ENCODE data around the gene CCDC88C.

The CCDC88C gene

DNA sequence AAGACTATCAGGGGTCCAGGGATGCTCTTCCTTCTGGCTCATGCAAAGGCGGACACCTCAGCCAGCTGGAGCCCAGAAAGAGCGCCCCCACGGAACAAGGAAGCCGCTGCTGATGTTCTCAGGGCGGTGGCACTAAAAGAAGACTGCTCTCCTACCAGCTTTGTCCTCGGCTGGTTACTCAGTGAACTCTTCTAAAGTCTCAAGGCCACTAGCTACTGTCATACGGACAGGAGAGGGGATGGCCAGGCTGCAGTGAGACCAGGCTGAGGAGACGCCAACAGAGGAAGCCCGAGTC is 59.6 kb downstream of the CCDC88C start:
- no peak for DNase-seq (ENCODE audit: extremely low read depth, low read depth)
- no peak overlapping the region for H3K4me3 ChIP-seq (replicated peaks; ENCODE audit: low read depth, low read length)
- TF ChIP-seq, protein P1, sequence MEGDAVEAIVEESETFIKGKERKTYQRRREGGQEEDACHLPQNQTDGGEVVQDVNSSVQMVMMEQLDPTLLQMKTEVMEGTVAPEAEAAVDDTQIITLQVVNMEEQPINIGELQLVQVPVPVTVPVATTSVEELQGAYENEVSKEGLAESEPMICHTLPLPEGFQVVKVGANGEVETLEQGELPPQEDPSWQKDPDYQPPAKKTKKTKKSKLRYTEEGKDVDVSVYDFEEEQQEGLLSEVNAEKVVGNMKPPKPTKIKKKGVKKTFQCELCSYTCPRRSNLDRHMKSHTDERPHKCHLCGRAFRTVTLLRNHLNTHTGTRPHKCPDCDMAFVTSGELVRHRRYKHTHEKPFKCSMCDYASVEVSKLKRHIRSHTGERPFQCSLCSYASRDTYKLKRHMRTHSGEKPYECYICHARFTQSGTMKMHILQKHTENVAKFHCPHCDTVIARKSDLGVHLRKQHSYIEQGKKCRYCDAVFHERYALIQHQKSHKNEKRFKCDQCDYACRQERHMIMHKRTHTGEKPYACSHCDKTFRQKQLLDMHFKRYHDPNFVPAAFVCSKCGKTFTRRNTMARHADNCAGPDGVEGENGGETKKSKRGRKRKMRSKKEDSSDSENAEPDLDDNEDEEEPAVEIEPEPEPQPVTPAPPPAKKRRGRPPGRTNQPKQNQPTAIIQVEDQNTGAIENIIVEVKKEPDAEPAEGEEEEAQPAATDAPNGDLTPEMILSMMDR (IDR thresholded peaks at IDR 0.05; ENCODE audit: low read depth, low read length, missing control alignments), result no peak

DNA sequence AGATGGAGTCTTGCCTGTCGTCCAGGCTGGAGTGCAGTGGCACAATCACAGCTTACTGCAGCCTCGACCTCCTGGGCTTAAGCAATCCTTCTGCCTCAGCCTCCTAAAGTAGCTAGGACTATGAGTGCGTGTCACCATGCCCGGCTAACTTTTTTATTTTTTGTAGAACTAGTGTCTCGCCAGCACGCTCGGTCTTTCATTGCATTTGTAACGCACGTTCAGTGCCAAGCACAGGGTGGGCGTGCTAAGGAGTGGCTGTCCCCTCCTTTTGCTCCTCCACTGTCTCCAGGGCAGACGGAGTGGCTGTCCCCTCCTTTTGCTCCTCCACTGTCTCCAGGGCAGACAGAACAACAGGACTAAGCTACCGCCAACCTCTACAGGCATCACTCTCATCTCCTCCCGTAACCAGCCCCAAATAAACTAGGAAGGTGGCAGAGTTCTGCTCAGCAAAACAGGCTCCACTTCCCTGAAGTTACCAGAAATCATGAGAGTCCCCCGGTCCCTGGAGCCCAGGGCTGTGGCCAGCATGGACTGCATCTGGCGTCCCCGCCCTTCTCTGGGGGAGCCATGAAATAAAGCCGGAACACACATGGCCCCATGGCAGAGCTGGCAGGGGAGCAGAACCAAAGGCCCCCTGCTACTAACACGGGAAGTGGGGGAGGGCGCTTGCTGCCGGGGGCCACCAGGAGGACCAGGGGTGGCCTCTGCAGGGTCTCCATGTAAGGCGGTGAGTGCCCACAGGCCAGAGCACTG is 60.2 kb downstream of the CCDC88C start:
- no peak for DNase-seq (ENCODE audit: extremely low read depth, low read depth)
- no peak overlapping the region for H3K4me3 ChIP-seq (replicated peaks; ENCODE audit: low read depth, low read length)
- TF ChIP-seq, protein P1 (IDR thresholded peaks at IDR 0.05; ENCODE audit: low read depth, low read length, missing control alignments), result no peak

DNA sequence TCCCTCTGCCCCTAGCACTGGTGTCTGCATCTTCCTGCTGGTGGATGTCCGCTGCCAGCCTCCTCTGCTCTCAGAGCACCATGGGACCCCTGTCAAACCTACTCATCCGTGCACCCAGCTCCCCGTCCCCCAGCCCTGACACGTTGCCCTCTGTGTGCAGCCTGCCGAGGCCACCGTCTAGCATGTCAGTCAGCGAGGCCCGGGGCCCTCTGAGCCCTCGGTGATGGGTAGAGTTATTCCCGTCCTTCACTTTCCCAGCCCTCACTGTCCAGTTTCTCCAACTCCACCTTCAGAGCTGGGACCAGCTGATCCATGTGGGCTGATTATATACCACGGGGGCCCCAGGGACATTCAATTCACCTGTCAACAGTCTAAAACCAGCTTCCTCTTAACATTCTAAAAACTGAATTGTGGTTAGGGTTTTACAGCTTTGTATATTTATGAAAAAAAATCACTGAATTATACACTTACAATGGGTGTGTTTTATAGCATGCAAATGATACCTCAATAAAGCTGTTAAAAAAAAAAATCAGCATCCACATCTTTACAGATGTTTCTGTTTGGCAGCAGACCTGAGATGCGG is 61.3 kb downstream of the CCDC88C start:
- H3K4me3 ChIP-seq (replicated peaks; ENCODE audit: low read depth, low read length), result no peak overlapping the region
- TF ChIP-seq, protein P1 (IDR thresholded peaks at IDR 0.05; ENCODE audit: low read depth, low read length, missing control alignments), result no peak

DNA sequence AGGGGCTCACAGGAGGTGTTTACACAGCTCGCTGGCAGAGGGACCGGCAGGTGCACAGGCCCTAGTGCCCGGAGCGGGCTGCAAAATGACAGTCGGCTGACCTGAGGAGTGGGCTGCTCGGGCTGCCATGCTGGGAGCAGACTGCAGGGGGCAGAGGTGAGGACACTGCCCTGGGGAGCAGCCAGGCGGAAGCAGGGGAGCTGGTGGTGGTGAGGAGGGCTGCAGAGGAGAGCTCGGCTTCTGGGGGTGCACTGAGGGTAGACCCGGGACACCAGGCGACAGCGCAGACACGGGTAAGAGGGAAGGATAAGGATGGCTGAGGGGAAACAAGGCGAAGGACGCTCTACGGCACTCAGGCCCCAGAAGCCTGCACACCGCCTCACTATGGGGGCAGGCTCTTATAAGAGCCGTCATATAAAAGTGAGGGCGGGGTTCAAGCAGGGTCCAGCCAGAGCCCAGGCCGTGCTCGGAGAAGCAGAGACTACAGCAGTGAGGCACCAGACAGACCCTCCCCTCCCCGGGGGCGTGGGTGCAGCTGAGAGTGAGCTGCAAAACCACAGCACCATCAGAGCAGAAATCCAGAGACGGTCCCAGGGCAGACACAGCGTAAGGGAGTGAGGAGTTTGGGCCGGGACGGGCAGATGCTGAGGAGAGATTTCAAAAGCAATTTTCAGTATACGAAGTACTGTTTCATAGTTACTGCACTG is 62.5 kb downstream of the CCDC88C start:
- no peak overlapping the region for H3K4me3 ChIP-seq (replicated peaks; ENCODE audit: low read depth, low read length)
- DNase-seq (ENCODE audit: extremely low read depth, low read depth), result no peak
- TF ChIP-seq, protein P1 (IDR thresholded peaks at IDR 0.05; ENCODE audit: low read depth, low read length, missing control alignments), result peak; percentile 37

More for the DNA sequence above, 61.3 kb downstream of the CCDC88C start:
- DNase-seq (ENCODE audit: extremely low read depth, low read depth), result no peak

DNA sequence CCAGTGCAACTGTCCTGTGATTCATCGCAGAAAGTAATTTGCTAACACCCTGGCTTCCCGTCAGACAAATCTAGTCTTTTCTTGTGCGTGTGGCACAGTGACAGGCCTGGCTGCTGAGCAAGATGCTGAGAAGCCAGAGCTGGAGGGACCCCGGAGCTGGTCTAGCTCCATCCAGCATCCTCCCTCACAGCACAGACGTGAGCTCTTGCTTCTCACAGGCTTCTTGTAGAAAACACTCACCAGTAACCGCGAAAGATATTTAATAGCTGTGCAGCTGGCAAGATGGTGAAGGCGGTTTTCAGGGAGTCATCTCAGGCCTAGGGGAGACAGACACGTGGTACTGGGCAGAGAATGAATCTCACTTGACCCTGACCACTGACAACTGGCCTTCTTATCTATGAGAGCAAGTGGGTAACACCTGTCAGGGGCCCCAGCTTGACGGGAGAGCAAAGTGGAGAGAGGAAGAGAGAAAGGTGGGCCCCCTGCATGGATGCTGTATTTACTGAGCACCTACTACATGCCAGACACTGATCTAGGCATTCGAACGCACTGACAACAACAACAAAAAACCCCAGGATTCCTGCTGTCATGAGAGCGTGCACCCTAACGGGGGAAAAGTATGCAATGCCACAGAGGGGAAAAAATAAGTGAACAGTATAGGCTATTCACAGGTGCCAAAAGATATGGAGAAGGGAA is 63.3 kb downstream of the CCDC88C start:
- DNase-seq (ENCODE audit: extremely low read depth, low read depth), result no peak
- no peak overlapping the region for H3K4me3 ChIP-seq (replicated peaks; ENCODE audit: low read depth, low read length)
- TF ChIP-seq, protein P1 (IDR thresholded peaks at IDR 0.05; ENCODE audit: low read depth, low read length, missing control alignments), result no peak

DNA sequence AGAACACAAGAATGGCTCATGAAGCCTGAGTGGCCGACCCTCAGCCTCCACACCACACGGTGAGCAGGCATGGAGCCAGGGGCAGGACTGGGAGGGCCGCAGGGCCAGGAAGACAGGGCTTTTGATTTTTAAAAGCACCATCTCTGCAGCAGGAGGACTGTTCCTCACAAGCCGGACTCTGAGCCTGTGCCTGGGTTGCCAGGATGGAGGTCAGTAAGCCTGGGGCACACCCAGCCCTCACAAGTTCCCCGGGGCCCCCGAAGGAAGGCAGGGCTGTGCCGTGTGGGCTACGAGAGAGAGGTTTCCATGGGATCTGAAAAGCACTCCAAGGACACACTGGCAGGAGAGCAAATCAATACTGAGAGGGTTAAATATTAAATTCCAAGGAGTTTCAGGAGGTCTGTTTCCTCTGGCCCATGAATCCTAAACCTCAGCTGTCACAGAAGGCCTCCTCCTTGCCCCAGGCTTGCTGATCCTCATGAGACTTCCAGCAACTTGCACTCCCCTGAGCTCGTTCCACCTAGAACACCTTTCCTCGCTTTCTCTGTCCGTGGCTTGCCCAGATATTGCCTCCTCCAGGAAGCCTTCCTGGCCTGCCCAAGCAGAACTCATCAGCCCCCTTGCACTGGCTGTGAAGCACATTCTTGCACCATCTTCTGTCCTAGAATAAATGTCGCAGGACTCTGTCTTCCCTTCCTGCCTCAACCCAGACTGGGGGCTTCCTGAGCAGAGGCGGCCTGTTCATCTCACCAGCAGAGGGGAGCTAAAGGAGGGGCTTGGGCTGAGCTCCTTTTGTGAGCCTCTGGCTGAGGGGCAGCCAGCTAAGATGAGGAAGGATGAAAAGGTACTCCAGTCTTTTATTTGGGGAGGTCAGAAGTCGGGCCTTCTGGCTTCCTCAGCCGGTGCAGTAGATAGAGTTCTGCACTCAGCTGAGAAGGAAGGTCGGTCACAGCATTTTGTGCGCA is 64.6 kb downstream of the CCDC88C start:
- H3K4me3 ChIP-seq (replicated peaks; ENCODE audit: low read depth, low read length), result no peak overlapping the region
- no peak for DNase-seq (ENCODE audit: extremely low read depth, low read depth)
- TF ChIP-seq, protein P1 (IDR thresholded peaks at IDR 0.05; ENCODE audit: low read depth, low read length, missing control alignments), result no peak
